GM12878 (cell line): ENCODE data around the gene SYNCRIP.
"Not testable (repeated sequence)": the region's sequence is repeated elsewhere in the genome, so short reads cannot be mapped to it uniquely, and the experiment has no call there.

Experiments used
- BHLHE40 ChIP-seq, 2 experiments: fragments of 450-650 bp in 1 of 2; IDR thresholded peaks; 2 replicates each; pipeline ENCODE4 v1.6.1; 2011 to 2017; ENCODE audit warnings: low read depth in 2 of 2, borderline replicate concordance in 1 of 2, improper control_type of control experiment in 1 of 2, low read length in 1 of 2, mild to moderate bottlenecking in 1 of 2
- CTCF ChIP-seq, 3 experiments: IDR thresholded peaks in 2 of 3; conservative IDR thresholded peaks in 1 of 3; 2 replicates each; pipeline ENCODE4 v1.5.1; 2011; ENCODE audit warnings: low read depth in 3 of 3, low read length in 3 of 3, mild to moderate bottlenecking in 3 of 3, control low read depth in 2 of 3, moderate library complexity in 2 of 3, inconsistent platforms in 1 of 3, mixed read lengths in 1 of 3; ENCODE audit not compliant: control insufficient read depth in 2 of 3, insufficient read depth in 1 of 3; ENCODE audit errors: extremely low read depth in 1 of 3
- FOS ChIP-seq: IDR thresholded peaks from 3 replicates; pipeline ENCODE4 v1.6.1; 2011; ENCODE audit warnings: borderline replicate concordance; ENCODE audit not compliant: insufficient read length; ENCODE audit errors: extremely low read depth
- HDAC6 ChIP-seq: fragments of 200-600 bp; sonication (generic); IDR thresholded peaks from one replicate; pipeline ENCODE4 v1.8.0; 2017; ENCODE audit warnings: antibody characterized with exemption; ENCODE audit not compliant: unreplicated experiment
- KAT2A ChIP-seq: conservative IDR thresholded peaks from 2 replicates; pipeline ENCODE4 v1.6.1; 2011; ENCODE audit warnings: low read depth, low read length; ENCODE audit not compliant: control insufficient read depth
- MEF2B ChIP-seq: fragments of 450-650 bp; IDR thresholded peaks from 2 replicates; pipeline ENCODE4 v1.6.1; 2018; ENCODE audit warnings: mild to moderate bottlenecking, moderate library complexity; ENCODE audit not compliant: partially characterized antibody, poor library complexity, severe bottlenecking
- MYC ChIP-seq: IDR thresholded peaks from 2 replicates; pipeline ENCODE4 v1.6.1; 2011; ENCODE audit warnings: mild to moderate bottlenecking, low read length, moderate library complexity, inconsistent platforms; ENCODE audit not compliant: insufficient read depth, insufficient replicate concordance, insufficient read length, severe bottlenecking
- NR2C2 ChIP-seq: IDR thresholded peaks from 2 replicates; pipeline ENCODE4 v1.6.1; 2011; ENCODE audit warnings: borderline replicate concordance, low read depth; ENCODE audit not compliant: control insufficient read depth, insufficient read length
- POLR2A ChIP-seq: IDR thresholded peaks from 2 replicates; pipeline ENCODE4 v1.6.1; 2011; ENCODE audit warnings: low read depth, mild to moderate bottlenecking, low read length
- POLR2AphosphoS5 ChIP-seq: IDR thresholded peaks from 2 replicates; pipeline ENCODE4 v1.6.1; 2011; ENCODE audit warnings: mild to moderate bottlenecking, low read length, inconsistent platforms
- RFX5 ChIP-seq: IDR thresholded peaks from 2 replicates; pipeline ENCODE4 v1.6.1; 2011; ENCODE audit warnings: low read depth, low read length, improper control_type of control experiment
- ZBED1 ChIP-seq: IDR thresholded peaks from 2 replicates; pipeline ENCODE4 v1.6.1; 2016; ENCODE audit warnings: borderline replicate concordance
- ZNF274 ChIP-seq: IDR thresholded peaks from one replicate; pipeline ENCODE4 v1.8.0; 2011; ENCODE audit not compliant: insufficient read length, insufficient read depth

GRCh38 chr6:85564223-85564622 lies 78.5 kb downstream of the SYNCRIP start:
- not testable (repeated sequence) for TF ChIP-seq MYC; HDAC6; POLR2AphosphoS5; POLR2A; RFX5; ZNF274; FOS; CTCF (IDR thresholded peaks at IDR 0.05 in 2 of 3, conservative IDR thresholded peaks at IDR 0.05 in 1 of 3; ENCODE audit: control insufficient read depth in 2 of 3, extremely low read depth in 1 of 3, insufficient read depth in 1 of 3, low read depth in 3 of 3, low read length in 3 of 3); KAT2A; ZBED1; NR2C2; BHLHE40 (IDR thresholded peaks at IDR 0.05; ENCODE audit: borderline replicate concordance in 1 of 2, low read depth in 2 of 2, low read length in 1 of 2); MEF2B
